ENCODE measurements around the gene NCAPH2. TPM values are rescaled to one million over a fixed set of nuclear protein-coding genes. Genes with fewer than 3 reads are reported as not detected.
A peak's percentile ranks its signal among the peaks of the same experiment; 100 is the strongest.
"Not testable (repeated sequence)": the region's sequence is repeated elsewhere in the genome, so short reads cannot be mapped to it uniquely, and the experiment has no call there.

The NCAPH2 gene
- total RNA-seq, 1 donor from 2014 or later, result 40.9 TPM

- Mint-ChIP-seq H3K4me3 (ENCODE audit: unreplicated experiment) (peak overlapping the region; percentile 77), H3K27me3 (ENCODE audit: unreplicated experiment) (peaks cover 27% of the 10 kb centered on the region), H3K9me3 (ENCODE audit: unreplicated experiment) (no peaks in the 10 kb centered on the region), H3K27ac (ENCODE audit: unreplicated experiment) (peak overlapping the region; percentile 66), H3K4me1 (ENCODE audit: unreplicated experiment) (peaks cover 8% of the 10 kb centered on the region), H3K36me3 (ENCODE audit: low read depth, unreplicated experiment) (no peaks in the 10 kb centered on the region)
- peak; percentile 68 for DNase-seq (ENCODE audit: low spot score)
- TF ChIP-seq CTCF (IDR thresholded peaks at IDR 0.05; ENCODE audit: unreplicated experiment), result no peak
Observed at GRCh38 chr22:50531962-50532674, 24.1 kb downstream of the NCAPH2 start.

GRCh38 chr22:50532824-50533796 is 25.1 kb downstream of the NCAPH2 start:
- Mint-ChIP-seq H3K36me3 (ENCODE audit: low read depth, unreplicated experiment) (no peaks in the 10 kb centered on the region), H3K4me3 (ENCODE audit: unreplicated experiment) (peak overlapping the region; percentile 77), H3K4me1 (ENCODE audit: unreplicated experiment) (peaks cover 12% of the 10 kb centered on the region), H3K9me3 (ENCODE audit: unreplicated experiment) (no peaks in the 10 kb centered on the region), H3K27me3 (ENCODE audit: unreplicated experiment) (peaks cover 20% of the 10 kb centered on the region), H3K27ac (ENCODE audit: unreplicated experiment) (peak overlapping the region; percentile 66)
- TF ChIP-seq CTCF (IDR thresholded peaks at IDR 0.05; ENCODE audit: unreplicated experiment), result no peak
- no peak for DNase-seq (ENCODE audit: low spot score)

DNA sequence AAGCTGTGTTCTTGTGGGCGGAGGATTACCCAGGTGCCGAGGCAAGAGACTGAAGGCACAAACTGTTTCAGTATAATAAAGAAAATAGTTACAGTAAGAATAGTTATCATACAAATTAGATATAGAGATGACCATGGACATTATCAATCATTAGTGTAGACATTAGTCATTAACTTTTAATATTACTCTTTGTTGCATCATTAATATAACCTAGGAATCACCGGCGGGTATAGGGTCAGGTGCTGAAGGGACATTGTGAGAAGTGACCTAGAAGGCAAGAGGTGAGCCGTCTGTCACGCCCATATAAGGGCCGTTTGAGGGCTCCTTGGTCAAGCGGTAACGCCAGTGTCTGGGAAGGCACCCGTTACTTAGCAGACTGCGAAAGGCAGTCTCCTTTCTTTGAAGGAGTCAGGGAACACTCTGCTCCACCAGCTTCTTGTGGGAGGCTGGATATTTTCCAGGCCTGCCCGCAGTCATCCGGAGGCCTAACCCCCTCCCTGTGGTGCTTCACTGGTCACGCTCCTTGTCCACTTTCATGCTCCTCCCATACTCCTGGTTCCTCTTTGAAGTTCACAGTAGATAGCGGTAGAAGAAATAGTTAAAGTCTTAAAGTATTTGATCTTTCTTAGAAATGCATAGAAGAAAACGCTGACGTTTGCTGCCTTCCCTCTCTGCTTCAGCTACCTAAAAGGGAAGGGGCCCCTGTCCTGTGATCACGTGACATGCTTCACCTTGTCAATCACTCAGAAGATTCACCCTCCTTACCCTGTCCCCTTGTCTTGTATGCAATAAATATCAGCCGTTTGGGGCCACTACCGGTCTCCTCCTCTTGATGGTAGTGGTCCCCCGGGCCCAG is 26.1 kb downstream of the NCAPH2 start:
- H3K9me3 Mint-ChIP-seq (ENCODE audit: unreplicated experiment); H3K36me3 Mint-ChIP-seq (ENCODE audit: low read depth, unreplicated experiment); H3K27ac Mint-ChIP-seq (ENCODE audit: unreplicated experiment); H3K4me3 Mint-ChIP-seq (ENCODE audit: unreplicated experiment); DNase-seq (ENCODE audit: low spot score): not testable (repeated sequence)
- peaks cover 15% of the 10 kb centered on the region for H3K4me1 Mint-ChIP-seq (ENCODE audit: unreplicated experiment)
- H3K27me3 Mint-ChIP-seq (ENCODE audit: unreplicated experiment), result peaks cover 11% of the 10 kb centered on the region

DNA sequence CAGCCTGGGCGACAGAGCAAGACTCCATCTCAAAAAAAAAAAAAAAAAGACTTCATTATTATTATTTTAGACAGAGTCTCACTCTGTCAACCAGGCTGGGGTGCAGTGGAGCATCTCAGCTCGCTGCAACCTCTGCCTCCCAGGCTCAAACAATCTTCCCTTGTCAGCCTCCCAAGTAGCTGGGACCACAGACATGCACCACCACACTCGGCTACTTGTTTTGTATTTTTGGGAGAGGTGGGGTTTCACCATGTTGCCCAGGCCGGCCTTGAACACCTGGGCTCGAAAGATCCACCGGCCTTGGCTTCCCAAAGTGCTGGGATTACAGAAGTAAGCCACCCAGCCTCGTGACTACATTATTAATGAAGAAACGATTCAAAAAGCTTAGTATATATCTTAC is 27.1 kb downstream of the NCAPH2 start:
- H3K4me3 Mint-ChIP-seq (ENCODE audit: unreplicated experiment), result no peak overlapping the region
- no peaks in the 10 kb centered on the region for H3K9me3 Mint-ChIP-seq (ENCODE audit: unreplicated experiment)
- DNase-seq (ENCODE audit: low spot score), result no peak
- H3K4me1 Mint-ChIP-seq (ENCODE audit: unreplicated experiment), result peaks cover 15% of the 10 kb centered on the region
- peaks cover 8% of the 10 kb centered on the region for H3K27me3 Mint-ChIP-seq (ENCODE audit: unreplicated experiment)
- TF ChIP-seq CTCF (IDR thresholded peaks at IDR 0.05; ENCODE audit: unreplicated experiment), result no peak
- no peaks in the 10 kb centered on the region for H3K36me3 Mint-ChIP-seq (ENCODE audit: low read depth, unreplicated experiment)
- H3K27ac Mint-ChIP-seq (ENCODE audit: unreplicated experiment), result no peak overlapping the region

- Mint-ChIP-seq H3K4me1 (ENCODE audit: unreplicated experiment) (peaks cover 15% of the 10 kb centered on the region), H3K36me3 (ENCODE audit: low read depth, unreplicated experiment) (no peaks in the 10 kb centered on the region), H3K27ac (ENCODE audit: unreplicated experiment) (no peak overlapping the region), H3K9me3 (ENCODE audit: unreplicated experiment) (no peaks in the 10 kb centered on the region), H3K27me3 (ENCODE audit: unreplicated experiment) (peaks cover 6% of the 10 kb centered on the region), H3K4me3 (ENCODE audit: unreplicated experiment) (no peak overlapping the region)
- no peak for TF ChIP-seq CTCF (IDR thresholded peaks at IDR 0.05; ENCODE audit: unreplicated experiment)
- no peak for DNase-seq (ENCODE audit: low spot score)
Observed at GRCh38 chr22:50536226-50536625, 28.2 kb downstream of the NCAPH2 start.

Measured in endothelial cell (in vitro differentiated cells).